BJ (cell line): ENCODE results near the gene SH3BGRL3. TPM values are rescaled to one million over a fixed set of nuclear protein-coding genes. Genes with fewer than 3 reads are reported as not detected.

Source experiments
- CTCF ChIA-PET: fragments of 350-600 bp; formaldehyde crosslinking; extraction: SDS; loops from one replicate; lab custom pipeline; 2021; ENCODE audit warnings: antibody characterized with exemption, inconsistent platforms; lab: Yijun Ruan, JAX
- POLR2A ChIA-PET: fragments of 300-600 bp; sonication (Branson Sonifier 250); formaldehyde crosslinking; extraction: SDS; loops from one replicate; lab custom pipeline; 2021; ENCODE audit warnings: antibody characterized with exemption; lab: Charles Lee
- DNase-seq: peaks from one replicate; pipeline ENCODE4 v3.0.0-alpha.2; 2011; ENCODE audit warnings: low read depth
- H3K27me3 ChIP-seq: 2 replicates; pipeline ENCODE4 v1.6.0; 2011; ENCODE audit warnings: low read length; ENCODE audit not compliant: control insufficient read depth, insufficient read depth
- H3K36me3 ChIP-seq: 2 replicates; pipeline ENCODE4 v1.5.1; 2011; ENCODE audit warnings: low read length; ENCODE audit not compliant: control insufficient read depth, insufficient read depth
- H3K4me3 ChIP-seq: 2 replicates; pipeline ENCODE4 v1.5.1; 2011; ENCODE audit warnings: low read depth, mild to moderate bottlenecking, control low read depth, low read length
- polyA plus RNA-seq: library from polyadenylated mRNA; depleted of rRNA; stranded (reverse); fragments of >200 nt; gene quantifications from 2 replicates; pipeline ENCODE4 v1.2.3, GENCODE V29; 2011
- TF ChIP-seq, protein P1 (sequence below): IDR thresholded peaks from 2 replicates; pipeline ENCODE4 v1.5.1; 2011; ENCODE audit warnings: low read depth, mild to moderate bottlenecking, control low read depth, inconsistent platforms, low read length, moderate library complexity; ENCODE audit not compliant: insufficient read depth

SH3BGRL3 gene
- polyA plus RNA-seq, 1 experiment = 298 TPM

DNA sequence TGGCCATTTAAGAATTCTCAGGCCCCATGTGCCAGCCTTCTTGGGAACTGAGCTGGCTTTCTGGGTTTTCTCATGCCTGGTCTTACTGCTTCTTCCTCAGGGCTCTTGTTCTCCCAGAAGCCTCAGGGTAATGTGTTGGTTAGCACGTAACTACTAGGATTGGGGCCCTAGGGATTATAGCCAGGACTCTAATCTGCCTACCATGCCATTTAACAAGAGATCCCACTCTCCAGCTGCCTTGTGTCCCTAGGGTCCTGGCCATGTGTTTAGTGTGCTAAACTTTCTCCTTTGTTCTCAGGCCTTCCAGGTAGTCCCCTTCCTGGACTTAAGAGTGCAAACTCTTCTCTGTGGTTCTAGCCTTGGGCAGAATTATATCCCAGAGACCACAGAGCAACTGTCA lies 2.2 kb upstream of the SH3BGRL3 start:
- no peak for DNase-seq

DNA sequence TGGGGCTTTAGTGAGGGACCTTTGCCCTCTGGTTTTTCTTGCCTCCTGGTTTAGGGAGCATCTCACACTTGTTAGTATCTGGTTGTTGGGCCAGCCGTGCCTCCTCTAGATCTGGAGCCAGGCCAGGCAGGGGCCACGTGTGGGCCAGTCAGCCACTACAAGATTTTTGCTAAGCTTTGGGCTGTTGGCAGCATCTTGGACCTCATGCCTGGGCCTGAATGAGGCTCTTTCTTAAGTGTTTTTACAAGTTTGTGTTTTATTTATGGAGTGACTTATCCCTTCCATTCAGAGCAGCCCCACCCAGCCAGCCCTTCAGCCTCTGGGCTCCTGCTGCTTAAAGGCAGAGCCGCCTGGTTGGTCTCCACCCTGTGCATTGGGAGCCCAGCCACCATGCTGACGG lies 1.6 kb upstream of the SH3BGRL3 start:
- no peaks in the 10 kb centered on the region for H3K27me3 ChIP-seq
- ChIA-PET CTCF (interaction anchor here (1.3 to 6.2 kb wide), 5 partner anchors 31 to 86 kb away, joined by 3 to 67 read pairs (median 30); partner anchors contain the start of genes CD52 and CEP85), POLR2A (no interaction called here)
- DNase-seq = peak; percentile 77
- TF ChIP-seq, protein P1, sequence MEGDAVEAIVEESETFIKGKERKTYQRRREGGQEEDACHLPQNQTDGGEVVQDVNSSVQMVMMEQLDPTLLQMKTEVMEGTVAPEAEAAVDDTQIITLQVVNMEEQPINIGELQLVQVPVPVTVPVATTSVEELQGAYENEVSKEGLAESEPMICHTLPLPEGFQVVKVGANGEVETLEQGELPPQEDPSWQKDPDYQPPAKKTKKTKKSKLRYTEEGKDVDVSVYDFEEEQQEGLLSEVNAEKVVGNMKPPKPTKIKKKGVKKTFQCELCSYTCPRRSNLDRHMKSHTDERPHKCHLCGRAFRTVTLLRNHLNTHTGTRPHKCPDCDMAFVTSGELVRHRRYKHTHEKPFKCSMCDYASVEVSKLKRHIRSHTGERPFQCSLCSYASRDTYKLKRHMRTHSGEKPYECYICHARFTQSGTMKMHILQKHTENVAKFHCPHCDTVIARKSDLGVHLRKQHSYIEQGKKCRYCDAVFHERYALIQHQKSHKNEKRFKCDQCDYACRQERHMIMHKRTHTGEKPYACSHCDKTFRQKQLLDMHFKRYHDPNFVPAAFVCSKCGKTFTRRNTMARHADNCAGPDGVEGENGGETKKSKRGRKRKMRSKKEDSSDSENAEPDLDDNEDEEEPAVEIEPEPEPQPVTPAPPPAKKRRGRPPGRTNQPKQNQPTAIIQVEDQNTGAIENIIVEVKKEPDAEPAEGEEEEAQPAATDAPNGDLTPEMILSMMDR = no peak
- no peak overlapping the region for H3K4me3 ChIP-seq
- no peaks in the 10 kb centered on the region for H3K36me3 ChIP-seq

More for the DNA sequence above, 2.2 kb upstream of the SH3BGRL3 start:
- TF ChIP-seq, protein P1 = no peak
- H3K27me3 ChIP-seq = no peaks in the 10 kb centered on the region
- ChIA-PET CTCF (interaction anchor here (0.6 to 6.2 kb wide), 7 partner anchors 9 to 87 kb away, joined by 3 to 67 read pairs (median 30); partner anchors contain the start of genes CD52 and CEP85), POLR2A (no interaction called here)
- no peaks in the 10 kb centered on the region for H3K36me3 ChIP-seq
- H3K4me3 ChIP-seq = no peak overlapping the region

DNA sequence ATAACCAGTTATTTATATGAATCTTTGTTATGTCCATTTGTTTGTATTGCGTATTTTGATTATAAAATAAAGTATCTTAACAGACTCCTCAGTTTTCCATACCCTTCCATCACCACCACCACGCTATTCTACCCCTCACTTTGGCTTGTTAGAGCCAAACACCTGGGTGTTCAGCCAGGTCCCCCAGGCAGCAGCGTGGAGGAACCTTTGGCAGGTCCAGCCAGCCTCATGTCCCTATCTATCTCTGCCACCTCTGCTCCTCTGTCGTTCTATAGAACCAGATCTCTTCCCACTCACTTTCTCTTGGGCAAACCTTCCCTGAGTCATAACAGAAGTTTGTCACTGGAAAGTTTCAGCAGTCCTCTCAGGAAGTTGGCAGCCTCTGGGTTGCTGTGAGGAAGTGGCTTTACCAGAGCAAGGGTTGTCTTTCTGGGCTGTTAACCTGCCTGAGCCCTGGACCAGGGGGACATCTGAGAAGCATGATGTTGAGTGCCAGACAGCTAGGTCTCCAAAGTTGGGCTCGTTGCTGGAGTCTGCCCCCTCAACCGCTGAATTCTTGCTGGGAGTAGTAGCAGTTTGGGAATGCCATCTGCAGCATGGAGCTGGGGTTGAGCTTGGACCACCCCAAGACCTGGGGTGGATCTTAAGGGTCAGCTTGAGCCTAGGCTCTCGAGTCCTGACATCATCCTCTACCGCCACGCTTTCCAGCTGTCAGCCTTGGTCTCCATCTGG lies 996 bp upstream of the SH3BGRL3 start:
- H3K4me3 ChIP-seq = peak overlapping the region; percentile 81
- ChIA-PET POLR2A (no interaction called here), CTCF (interaction anchor here (0.9 to 6.2 kb wide), 11 partner anchors 9 to 136 kb away, joined by 3 to 67 read pairs (median 3); partner anchors contain the start of genes CEP85 and ZNF593)
- no peaks in the 10 kb centered on the region for H3K27me3 ChIP-seq
- TF ChIP-seq, protein P1 = no peak
- peak; percentile 38 for DNase-seq
- no peaks in the 10 kb centered on the region for H3K36me3 ChIP-seq

DNA sequence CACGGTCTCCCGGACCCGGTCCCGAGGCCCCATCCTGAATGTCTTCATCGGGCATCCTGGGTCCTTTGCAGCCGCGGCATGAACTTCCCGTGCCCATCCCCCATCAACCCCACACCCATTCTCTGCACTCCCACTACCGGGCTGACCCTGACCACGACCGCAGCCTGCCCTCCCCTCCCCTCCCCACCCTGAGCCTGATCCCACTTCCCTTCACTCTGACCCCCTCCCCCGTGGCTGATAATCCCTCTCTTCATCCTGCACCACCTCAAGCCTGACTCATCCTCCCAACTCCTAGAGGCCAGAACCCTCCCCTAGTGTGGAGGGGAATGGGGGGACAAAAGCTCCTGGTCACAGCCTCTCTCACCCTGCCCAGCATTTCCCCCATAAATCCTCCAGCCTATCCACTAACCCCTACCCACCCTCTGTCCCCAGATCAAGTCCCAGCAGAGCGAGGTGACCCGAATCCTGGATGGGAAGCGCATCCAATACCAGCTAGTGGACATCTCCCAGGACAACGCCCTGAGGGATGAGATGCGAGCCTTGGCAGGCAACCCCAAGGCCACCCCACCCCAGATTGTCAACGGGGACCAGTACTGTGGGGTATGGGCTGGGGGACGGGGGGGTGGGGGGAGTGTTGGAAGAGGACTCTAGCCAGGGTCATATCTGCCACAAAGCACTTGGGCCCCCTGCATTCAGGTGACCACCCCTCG lies 602 bp downstream of the SH3BGRL3 start:
- CTCF ChIA-PET = interaction anchor here (1.2 to 6.2 kb wide), 6 partner anchors 8 to 111 kb away, joined by 3 to 30 read pairs (median 5); partner anchors contain the start of genes CEP85 and ZNF593
- H3K4me3 ChIP-seq = peak overlapping the region; percentile 81
- TF ChIP-seq, protein P1 = no peak
- DNase-seq = no peak
- POLR2A ChIA-PET = no interaction called here
- no peaks in the 10 kb centered on the region for H3K36me3 ChIP-seq
- no peaks in the 10 kb centered on the region for H3K27me3 ChIP-seq
